Measurements from ENCODE around the gene ARHGAP22. TPM values are rescaled to one million over a fixed set of nuclear protein-coding genes. Genes with fewer than 3 reads are reported as not detected.

The ARHGAP22 gene
- polyA plus RNA-seq, 1 of the 3 experiments (the other 2 are of a cell fraction): 12.4 TPM

DNA sequence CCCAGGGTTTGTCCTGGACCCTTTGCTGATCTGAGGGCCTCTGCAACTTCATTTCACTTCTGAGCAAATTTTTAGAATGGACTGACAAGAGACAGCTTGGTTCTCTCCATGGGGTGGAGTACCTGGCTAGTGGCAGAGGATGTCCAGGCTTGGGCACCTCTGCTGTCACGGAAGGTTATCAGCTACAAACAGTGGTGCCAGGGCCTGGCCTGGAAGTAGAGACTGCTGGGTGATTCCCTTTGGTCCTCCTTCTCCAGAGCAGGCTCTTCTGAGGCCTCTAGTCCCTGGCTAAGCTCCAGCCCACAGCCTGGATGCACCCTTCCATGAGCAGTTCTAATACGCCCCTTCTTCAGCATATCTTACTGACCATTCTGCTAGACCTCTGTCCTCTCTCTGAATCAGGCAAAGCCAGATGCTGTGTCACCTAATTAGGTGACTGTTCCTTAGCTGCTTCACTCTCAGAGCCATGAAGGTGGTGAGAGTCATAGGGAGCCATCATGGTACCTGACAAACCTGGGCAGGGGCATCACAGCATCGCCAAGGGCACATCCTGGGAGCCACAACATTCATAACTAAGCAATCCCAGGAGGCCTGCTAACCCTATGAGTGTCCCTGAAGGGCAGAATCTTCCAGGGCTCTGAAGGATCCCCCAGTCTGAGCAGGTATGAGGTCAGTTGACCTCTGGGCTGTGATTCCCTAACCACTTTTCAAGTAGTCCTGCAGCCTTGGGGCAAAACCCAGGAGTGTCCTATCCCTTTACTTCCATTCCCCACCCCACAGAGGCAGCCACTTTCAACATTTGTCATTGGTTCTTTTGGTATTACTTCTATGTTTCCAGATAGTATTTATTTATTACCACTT, 4.0 kb downstream of the ARHGAP22 start:
- Histone ChIP-seq H3K4me2 (peak overlapping the region; percentile 92; the same call in 1 of the 2 replicates), H3K27ac (ENCODE audit: low read depth in 2 of 2, low read length in 1 of 2) (no peak overlapping the region), H3K79me2 (ENCODE audit: insufficient read depth) (peaks cover 90% of the 10 kb centered on the region), H2AFZ (ENCODE audit: low read depth) (no peak overlapping the region), H3F3A (replicated peaks; ENCODE audit: insufficient read depth) (peaks cover 4% of the 10 kb centered on the region), H3K9me2 (no peaks in the 10 kb centered on the region), H3K36me3 (replicated peaks in 1 of 2; ENCODE audit: control insufficient read depth in 1 of 2, insufficient read depth in 2 of 2, low read length in 1 of 2) (peaks cover 0 to 3% of the 10 kb centered on the region in 2 experiments), H3K9ac (no peak overlapping the region), H3K9me3 (no peaks in the 10 kb centered on the region), H3K4me3 (ENCODE audit: low read depth in 2 of 2, low read length in 1 of 2) (peak overlapping the region in 1 of 2 experiments; percentile 16; a peak in 1 of 4 replicates), H3K4me1 (ENCODE audit: control insufficient read depth in 1 of 2, insufficient read depth in 2 of 2, low read depth in 1 of 2, low read length in 1 of 2) (peaks cover 5 to 41% of the 10 kb centered on the region in 2 experiments; a peak in 3 of 4 replicates), H3K27me3 (ENCODE audit: insufficient read depth) (no peaks in the 10 kb centered on the region), H4K20me1 (ENCODE audit: insufficient read depth) (no peaks in the 10 kb centered on the region)
- no peak for DNase-seq
- no peak for TF ChIP-seq REST (IDR thresholded peaks at IDR 0.05; ENCODE audit: low read depth, low read length)
- no peak for TF ChIP-seq NRF1 (IDR thresholded peaks at IDR 0.05; ENCODE audit: low read depth, low read length)
- no peak for TF ChIP-seq RCOR1 (IDR thresholded peaks at IDR 0.05; ENCODE audit: low read length)
- TF ChIP-seq YY1 (IDR thresholded peaks at IDR 0.05; ENCODE audit: low read depth): no peak
- no peak for TF ChIP-seq RAD21 (IDR thresholded peaks at IDR 0.05; ENCODE audit: low read length)
- POLR2A ChIA-PET: interaction anchor here (0.6 kb wide), 1 partner anchor 8 kb away, joined by 3 read pairs; no protein-coding TSS in a partner anchor
- CTCF ChIA-PET: interaction anchor here (1.0 to 2.7 kb wide), 4 partner anchors 7 to 55 kb away, joined by 3 to 11 read pairs (median 6); no protein-coding TSS in a partner anchor
- 90% methylated on average over 3 of the region's 3 CpGs for WGBS (ENCODE audit: low lambda C conversion rate)

DNA sequence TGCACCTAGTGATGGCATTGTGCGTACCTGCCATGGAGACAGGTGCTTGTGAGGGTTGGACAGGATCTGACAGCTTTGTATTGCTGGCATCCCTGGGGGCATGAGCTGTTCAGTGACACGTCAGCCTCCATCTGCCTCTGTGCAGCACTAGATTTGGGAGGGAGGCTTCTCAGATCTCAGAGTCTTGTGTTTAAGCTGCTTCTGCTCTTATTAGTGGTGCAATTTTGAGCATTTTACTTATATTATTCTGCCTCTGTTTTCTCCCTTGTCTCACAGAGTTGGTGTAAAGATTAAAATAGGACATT, 5.1 kb downstream of the ARHGAP22 start:
- 0 out of 2 replicates have a peak overlapping the region, but pooled peaks have one; percentile 10 for H3K4me2 ChIP-seq

More for the DNA sequence above, 5.1 kb downstream of the ARHGAP22 start:
- H3K9ac ChIP-seq: no peak overlapping the region
- no peaks in the 10 kb centered on the region for H3K9me3 ChIP-seq
- peaks cover 98% of the 10 kb centered on the region for H3K79me2 ChIP-seq (ENCODE audit: insufficient read depth)
- WGBS (ENCODE audit: low lambda C conversion rate): 70% methylated on average over 1 of the region's 2 CpGs
- ChIA-PET CTCF (interaction anchor here (0.8 to 2.7 kb wide), 3 partner anchors 8 to 56 kb away, joined by 4 to 11 read pairs (median 9); no protein-coding TSS in a partner anchor), POLR2A (no interaction called here)
- no peaks in the 10 kb centered on the region for H3K9me2 ChIP-seq
- no peak for TF ChIP-seq TAF1 (IDR thresholded peaks at IDR 0.05; ENCODE audit: borderline replicate concordance, low read depth, low read length)
- no peak for TF ChIP-seq RCOR1 (IDR thresholded peaks at IDR 0.05; ENCODE audit: low read length)
- no peak for TF ChIP-seq EP300 (IDR thresholded peaks at IDR 0.05; ENCODE audit: borderline replicate concordance in 1 of 2, low read depth in 1 of 2, low read length in 1 of 2)
- TF ChIP-seq, protein P1, sequence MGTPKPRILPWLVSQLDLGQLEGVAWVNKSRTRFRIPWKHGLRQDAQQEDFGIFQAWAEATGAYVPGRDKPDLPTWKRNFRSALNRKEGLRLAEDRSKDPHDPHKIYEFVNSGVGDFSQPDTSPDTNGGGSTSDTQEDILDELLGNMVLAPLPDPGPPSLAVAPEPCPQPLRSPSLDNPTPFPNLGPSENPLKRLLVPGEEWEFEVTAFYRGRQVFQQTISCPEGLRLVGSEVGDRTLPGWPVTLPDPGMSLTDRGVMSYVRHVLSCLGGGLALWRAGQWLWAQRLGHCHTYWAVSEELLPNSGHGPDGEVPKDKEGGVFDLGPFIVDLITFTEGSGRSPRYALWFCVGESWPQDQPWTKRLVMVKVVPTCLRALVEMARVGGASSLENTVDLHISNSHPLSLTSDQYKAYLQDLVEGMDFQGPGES (IDR thresholded peaks at IDR 0.05; ENCODE audit: low read depth, low read length): no peak
- TF ChIP-seq, protein P2, sequence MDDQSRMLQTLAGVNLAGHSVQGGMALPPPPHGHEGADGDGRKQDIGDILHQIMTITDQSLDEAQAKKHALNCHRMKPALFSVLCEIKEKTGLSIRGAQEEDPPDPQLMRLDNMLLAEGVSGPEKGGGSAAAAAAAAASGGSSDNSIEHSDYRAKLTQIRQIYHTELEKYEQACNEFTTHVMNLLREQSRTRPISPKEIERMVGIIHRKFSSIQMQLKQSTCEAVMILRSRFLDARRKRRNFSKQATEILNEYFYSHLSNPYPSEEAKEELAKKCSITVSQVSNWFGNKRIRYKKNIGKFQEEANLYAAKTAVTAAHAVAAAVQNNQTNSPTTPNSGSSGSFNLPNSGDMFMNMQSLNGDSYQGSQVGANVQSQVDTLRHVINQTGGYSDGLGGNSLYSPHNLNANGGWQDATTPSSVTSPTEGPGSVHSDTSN (IDR thresholded peaks at IDR 0.05): no peak
- no peak for TF ChIP-seq SIN3A (IDR thresholded peaks at IDR 0.05; ENCODE audit: borderline replicate concordance, low read depth, low read length)
- H3K27ac ChIP-seq (ENCODE audit: low read depth in 2 of 2, low read length in 1 of 2): no peak overlapping the region
- no peak overlapping the region for H2AFZ ChIP-seq (ENCODE audit: low read depth)
- DNase-seq: no peak
- no peaks in the 10 kb centered on the region for H3F3A ChIP-seq (replicated peaks; ENCODE audit: insufficient read depth)
- peaks cover 0 to 42% of the 10 kb centered on the region in 2 experiments; a peak in 2 of 4 replicates for H3K4me1 ChIP-seq (ENCODE audit: control insufficient read depth in 1 of 2, insufficient read depth in 2 of 2, low read depth in 1 of 2, low read length in 1 of 2)
- no peaks in the 10 kb centered on the region for H4K20me1 ChIP-seq (ENCODE audit: insufficient read depth)
- no peak overlapping the region for H3K4me3 ChIP-seq (ENCODE audit: low read depth in 2 of 2, low read length in 1 of 2)
- no peaks in the 10 kb centered on the region for H3K27me3 ChIP-seq (ENCODE audit: insufficient read depth)
- peaks cover 0 to 3% of the 10 kb centered on the region in 2 experiments for H3K36me3 ChIP-seq (replicated peaks in 1 of 2; ENCODE audit: control insufficient read depth in 1 of 2, insufficient read depth in 2 of 2, low read length in 1 of 2)
